HepG2 (cell line): ENCODE data around the gene SCYGR6. TPM values are rescaled to one million over a fixed set of nuclear protein-coding genes. Genes with fewer than 3 reads are reported as not detected.

ENCODE experiments used
- FOXO1 ChIP-seq: sonication (generic); formaldehyde crosslinking; IDR thresholded peaks from 2 replicates; pipeline ENCODE4 v1.4.0; 2020; ENCODE audit warnings: missing genetic modification reagents
- MED13 ChIP-seq: sonication (generic); formaldehyde crosslinking; IDR thresholded peaks from 2 replicates; pipeline ENCODE4 v1.5.0; 2020; ENCODE audit warnings: missing genetic modification reagents
- SATB2 ChIP-seq: sonication (generic); formaldehyde crosslinking; IDR thresholded peaks from 2 replicates; pipeline ENCODE4 v1.5.0; 2020; ENCODE audit warnings: missing genetic modification reagents
- SNRNP70 ChIP-seq: fragments of 200-400 bp; formaldehyde crosslinking; IDR thresholded peaks from 2 replicates; pipeline ENCODE4 v1.6.1; 2017; ENCODE audit warnings: mild to moderate bottlenecking, low read depth, low read length, moderate library complexity
- TBX2 ChIP-seq: sonication (generic); formaldehyde crosslinking; IDR thresholded peaks from 2 replicates; pipeline ENCODE4 v1.5.0; 2020; ENCODE audit warnings: missing genetic modification reagents, mild to moderate bottlenecking, borderline replicate concordance
- ZBTB38 ChIP-seq: sonication (generic); formaldehyde crosslinking; IDR thresholded peaks from 2 replicates; pipeline ENCODE4 v1.5.1; 2020; ENCODE audit warnings: mild to moderate bottlenecking, missing genetic modification reagents
- ZNF230 ChIP-seq: sonication (generic); formaldehyde crosslinking; IDR thresholded peaks from 2 replicates; pipeline ENCODE4 v1.4.0; 2020; ENCODE audit warnings: mild to moderate bottlenecking, missing genetic modification reagents
- ZNF709 ChIP-seq: sonication (generic); formaldehyde crosslinking; IDR thresholded peaks from 2 replicates; pipeline ENCODE4 v1.5.0; 2020; ENCODE audit warnings: mild to moderate bottlenecking, missing genetic modification reagents
- ZNF720 ChIP-seq: sonication (generic); formaldehyde crosslinking; IDR thresholded peaks from 2 replicates; pipeline ENCODE4 v1.4.0; 2020; ENCODE audit warnings: missing genetic modification reagents
- polyA plus RNA-seq, 8 experiments: library from polyadenylated mRNA; depleted of rRNA in 3 of 8; stranded (reverse) in 7 of 8; unstranded in 1 of 8; fragments of >200 nt; fragmentation: Illumina TruSeq in 4 of 8; extraction: Trizol in 4 of 8; gene quantifications; 2 replicates each; pipeline versions ENCODE4 v1.2.1 to v1.2.3, GENCODE V29; 2011 to 2016; ENCODE audit warnings: low read depth in 4 of 8, missing spikeins in 1 of 8, mixed read lengths in 1 of 8; ENCODE audit not compliant: insufficient read depth in 1 of 8
- total RNA-seq, 5 experiments: library from RNA; depleted of rRNA; stranded (reverse); fragments of >200 nt; fragmentation: Illumina TruSeq; extraction: Trizol; gene quantifications; 2 replicates each; pipeline ENCODE4 v1.2.3, GENCODE V29; 2016; ENCODE audit warnings: low read depth in 1 of 5
- TF ChIP-seq, protein P1 (sequence below): IDR thresholded peaks from 2 replicates; pipeline ENCODE4 v1.6.1; 2016; ENCODE audit warnings: low read depth, control low read depth
- TF ChIP-seq, protein P2 (sequence below): sonication (generic); formaldehyde crosslinking; IDR thresholded peaks from 2 replicates; pipeline ENCODE4 v1.5.0; 2020; ENCODE audit warnings: missing genetic modification reagents
- TF ChIP-seq, protein P3 (sequence below): sonication (generic); formaldehyde crosslinking; conservative IDR thresholded peaks from 2 replicates; pipeline ENCODE4 v1.4.0; 2020; ENCODE audit warnings: missing genetic modification reagents
- TF ChIP-seq, protein P4 (sequence below): sonication (generic); formaldehyde crosslinking; IDR thresholded peaks from 2 replicates; pipeline ENCODE4 v1.8.1; 2023; ENCODE audit warnings: mild to moderate bottlenecking, missing genetic modification reagents, borderline replicate concordance
- TF ChIP-seq, protein P5 (sequence below): sonication (generic); formaldehyde crosslinking; IDR thresholded peaks from 2 replicates; pipeline ENCODE4 v1.8.1; 2023; ENCODE audit warnings: mild to moderate bottlenecking, missing genetic modification reagents
- TF ChIP-seq, protein P6 (sequence below): sonication (generic); formaldehyde crosslinking; IDR thresholded peaks from 2 replicates; pipeline ENCODE4 v1.4.0; 2020; ENCODE audit warnings: missing genetic modification reagents
- TF ChIP-seq, protein P7 (sequence below), 2 experiments: sonication (generic) in 1 of 2; formaldehyde crosslinking in 1 of 2; IDR thresholded peaks; 2 replicates each; pipeline versions ENCODE4 v1.4.0 to v1.6.1; 2018 to 2020; ENCODE audit warnings: missing genetic modification reagents in 2 of 2, borderline replicate concordance in 1 of 2, low read depth in 1 of 2, mild to moderate bottlenecking in 1 of 2, missing biosample characterization in 1 of 2
- TF ChIP-seq, protein P8 (sequence below): sonication (generic); formaldehyde crosslinking; conservative IDR thresholded peaks from 2 replicates; pipeline ENCODE4 v1.4.0; 2020; ENCODE audit warnings: missing genetic modification reagents

SCYGR6 gene
- total and polyA plus RNA-seq, 2 of the 13 experiments (the other 11 are each of a cell fraction or from before 2014, with no cell fraction given), result not detected

DNA sequence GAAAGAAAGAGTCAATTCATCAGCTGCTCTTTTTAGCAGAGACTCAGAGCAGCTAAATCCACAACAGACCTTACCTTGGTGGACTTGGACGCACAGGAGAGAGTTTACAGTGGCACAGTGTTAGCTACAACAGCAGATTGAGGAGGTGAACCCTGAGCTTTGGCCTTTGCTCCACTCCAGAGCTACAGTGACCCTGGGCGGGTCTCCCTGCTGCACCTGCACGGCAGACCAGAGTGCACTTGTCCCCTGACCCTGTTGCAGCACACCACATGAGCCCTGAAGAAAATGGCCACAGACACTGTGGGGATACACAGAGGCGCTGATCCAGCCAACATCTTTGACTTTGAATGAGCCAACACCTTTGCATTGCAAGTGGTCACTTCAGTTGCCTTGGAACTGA lies 17.7 kb downstream of the SCYGR6 start (continued):
- TF ChIP-seq, protein P1, sequence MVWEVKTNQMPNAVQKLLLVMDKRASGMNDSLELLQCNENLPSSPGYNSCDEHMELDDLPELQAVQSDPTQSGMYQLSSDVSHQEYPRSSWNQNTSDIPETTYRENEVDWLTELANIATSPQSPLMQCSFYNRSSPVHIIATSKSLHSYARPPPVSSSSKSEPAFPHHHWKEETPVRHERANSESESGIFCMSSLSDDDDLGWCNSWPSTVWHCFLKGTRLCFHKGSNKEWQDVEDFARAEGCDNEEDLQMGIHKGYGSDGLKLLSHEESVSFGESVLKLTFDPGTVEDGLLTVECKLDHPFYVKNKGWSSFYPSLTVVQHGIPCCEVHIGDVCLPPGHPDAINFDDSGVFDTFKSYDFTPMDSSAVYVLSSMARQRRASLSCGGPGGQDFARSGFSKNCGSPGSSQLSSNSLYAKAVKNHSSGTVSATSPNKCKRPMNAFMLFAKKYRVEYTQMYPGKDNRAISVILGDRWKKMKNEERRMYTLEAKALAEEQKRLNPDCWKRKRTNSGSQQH (CRISPR knock-in tag), result peak; percentile 27; the same call in 1 of the 2 replicates
- TF ChIP-seq SATB2, result no peak
- 0 out of 2 replicates have a peak, but pooled peaks have one; percentile 28 for TF ChIP-seq ZNF709 (CRISPR knock-in tag)
- peak; percentile 63; the same call in 1 of the 2 replicates for TF ChIP-seq FOXO1 (CRISPR knock-in tag)
- no peak for TF ChIP-seq SNRNP70
- TF ChIP-seq, protein P2, sequence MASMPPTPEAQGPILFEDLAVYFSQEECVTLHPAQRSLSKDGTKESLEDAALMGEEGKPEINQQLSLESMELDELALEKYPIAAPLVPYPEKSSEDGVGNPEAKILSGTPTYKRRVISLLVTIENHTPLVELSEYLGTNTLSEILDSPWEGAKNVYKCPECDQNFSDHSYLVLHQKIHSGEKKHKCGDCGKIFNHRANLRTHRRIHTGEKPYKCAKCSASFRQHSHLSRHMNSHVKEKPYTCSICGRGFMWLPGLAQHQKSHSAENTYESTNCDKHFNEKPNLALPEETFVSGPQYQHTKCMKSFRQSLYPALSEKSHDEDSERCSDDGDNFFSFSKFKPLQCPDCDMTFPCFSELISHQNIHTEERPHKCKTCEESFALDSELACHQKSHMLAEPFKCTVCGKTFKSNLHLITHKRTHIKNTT (CRISPR knock-in tag), result no peak
- no peak for TF ChIP-seq ZNF720
- TF ChIP-seq ZBTB38 (CRISPR knock-in tag), result peak; percentile 72; the same call in 1 of the 2 replicates
- TF ChIP-seq TBX2 (CRISPR knock-in tag), result peak; percentile 66
- TF ChIP-seq, protein P3, sequence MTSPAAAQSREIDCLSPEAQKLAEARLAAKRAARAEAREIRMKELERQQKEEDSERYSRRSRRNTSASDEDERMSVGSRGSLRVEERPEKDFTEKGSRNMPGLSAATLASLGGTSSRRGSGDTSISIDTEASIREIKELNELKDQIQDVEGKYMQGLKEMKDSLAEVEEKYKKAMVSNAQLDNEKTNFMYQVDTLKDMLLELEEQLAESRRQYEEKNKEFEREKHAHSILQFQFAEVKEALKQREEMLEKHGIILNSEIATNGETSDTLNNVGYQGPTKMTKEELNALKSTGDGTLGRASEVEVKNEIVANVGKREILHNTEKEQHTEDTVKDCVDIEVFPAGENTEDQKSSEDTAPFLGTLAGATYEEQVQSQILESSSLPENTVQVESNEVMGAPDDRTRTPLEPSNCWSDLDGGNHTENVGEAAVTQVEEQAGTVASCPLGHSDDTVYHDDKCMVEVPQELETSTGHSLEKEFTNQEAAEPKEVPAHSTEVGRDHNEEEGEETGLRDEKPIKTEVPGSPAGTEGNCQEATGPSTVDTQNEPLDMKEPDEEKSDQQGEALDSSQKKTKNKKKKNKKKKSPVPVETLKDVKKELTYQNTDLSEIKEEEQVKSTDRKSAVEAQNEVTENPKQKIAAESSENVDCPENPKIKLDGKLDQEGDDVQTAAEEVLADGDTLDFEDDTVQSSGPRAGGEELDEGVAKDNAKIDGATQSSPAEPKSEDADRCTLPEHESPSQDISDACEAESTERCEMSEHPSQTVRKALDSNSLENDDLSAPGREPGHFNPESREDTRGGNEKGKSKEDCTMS, result no peak
- TF ChIP-seq, protein P4, sequence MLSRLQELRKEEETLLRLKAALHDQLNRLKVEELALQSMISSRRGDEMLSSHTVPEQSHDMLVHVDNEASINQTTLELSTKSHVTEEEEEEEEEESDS, result no peak
- TF ChIP-seq, protein P5, sequence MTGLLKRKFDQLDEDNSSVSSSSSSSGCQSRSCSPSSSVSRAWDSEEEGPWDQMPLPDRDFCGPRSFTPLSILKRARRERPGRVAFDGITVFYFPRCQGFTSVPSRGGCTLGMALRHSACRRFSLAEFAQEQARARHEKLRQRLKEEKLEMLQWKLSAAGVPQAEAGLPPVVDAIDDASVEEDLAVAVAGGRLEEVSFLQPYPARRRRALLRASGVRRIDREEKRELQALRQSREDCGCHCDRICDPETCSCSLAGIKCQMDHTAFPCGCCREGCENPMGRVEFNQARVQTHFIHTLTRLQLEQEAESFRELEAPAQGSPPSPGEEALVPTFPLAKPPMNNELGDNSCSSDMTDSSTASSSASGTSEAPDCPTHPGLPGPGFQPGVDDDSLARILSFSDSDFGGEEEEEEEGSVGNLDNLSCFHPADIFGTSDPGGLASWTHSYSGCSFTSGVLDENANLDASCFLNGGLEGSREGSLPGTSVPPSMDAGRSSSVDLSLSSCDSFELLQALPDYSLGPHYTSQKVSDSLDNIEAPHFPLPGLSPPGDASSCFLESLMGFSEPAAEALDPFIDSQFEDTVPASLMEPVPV, result no peak
- TF ChIP-seq, protein P6, sequence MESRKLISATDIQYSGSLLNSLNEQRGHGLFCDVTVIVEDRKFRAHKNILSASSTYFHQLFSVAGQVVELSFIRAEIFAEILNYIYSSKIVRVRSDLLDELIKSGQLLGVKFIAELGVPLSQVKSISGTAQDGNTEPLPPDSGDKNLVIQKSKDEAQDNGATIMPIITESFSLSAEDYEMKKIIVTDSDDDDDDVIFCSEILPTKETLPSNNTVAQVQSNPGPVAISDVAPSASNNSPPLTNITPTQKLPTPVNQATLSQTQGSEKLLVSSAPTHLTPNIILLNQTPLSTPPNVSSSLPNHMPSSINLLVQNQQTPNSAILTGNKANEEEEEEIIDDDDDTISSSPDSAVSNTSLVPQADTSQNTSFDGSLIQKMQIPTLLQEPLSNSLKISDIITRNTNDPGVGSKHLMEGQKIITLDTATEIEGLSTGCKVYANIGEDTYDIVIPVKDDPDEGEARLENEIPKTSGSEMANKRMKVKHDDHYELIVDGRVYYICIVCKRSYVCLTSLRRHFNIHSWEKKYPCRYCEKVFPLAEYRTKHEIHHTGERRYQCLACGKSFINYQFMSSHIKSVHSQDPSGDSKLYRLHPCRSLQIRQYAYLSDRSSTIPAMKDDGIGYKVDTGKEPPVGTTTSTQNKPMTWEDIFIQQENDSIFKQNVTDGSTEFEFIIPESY (CRISPR knock-in tag), result peak; percentile 63; the same call in 1 of the 2 replicates
- peak; percentile 31; the same call in 1 of the 2 replicates for TF ChIP-seq ZNF230 (CRISPR knock-in tag)
- TF ChIP-seq, protein P7, sequence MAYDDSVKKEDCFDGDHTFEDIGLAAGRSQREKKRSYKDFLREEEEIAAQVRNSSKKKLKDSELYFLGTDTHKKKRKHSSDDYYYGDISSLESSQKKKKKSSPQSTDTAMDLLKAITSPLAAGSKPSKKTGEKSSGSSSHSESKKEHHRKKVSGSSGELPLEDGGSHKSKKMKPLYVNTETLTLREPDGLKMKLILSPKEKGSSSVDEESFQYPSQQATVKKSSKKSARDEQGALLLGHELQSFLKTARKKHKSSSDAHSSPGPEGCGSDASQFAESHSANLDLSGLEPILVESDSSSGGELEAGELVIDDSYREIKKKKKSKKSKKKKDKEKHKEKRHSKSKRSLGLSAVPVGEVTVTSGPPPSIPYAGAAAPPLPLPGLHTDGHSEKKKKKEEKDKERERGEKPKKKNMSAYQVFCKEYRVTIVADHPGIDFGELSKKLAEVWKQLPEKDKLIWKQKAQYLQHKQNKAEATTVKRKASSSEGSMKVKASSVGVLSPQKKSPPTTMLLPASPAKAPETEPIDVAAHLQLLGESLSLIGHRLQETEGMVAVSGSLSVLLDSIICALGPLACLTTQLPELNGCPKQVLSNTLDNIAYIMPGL (CRISPR knock-in tag; IDR thresholded peaks at IDR 0.05; ENCODE audit: borderline replicate concordance in 1 of 2, low read depth in 1 of 2), result peak in 1 of 2 experiments; percentile 35; a peak in 1 of 4 replicates
- TF ChIP-seq, protein P8, sequence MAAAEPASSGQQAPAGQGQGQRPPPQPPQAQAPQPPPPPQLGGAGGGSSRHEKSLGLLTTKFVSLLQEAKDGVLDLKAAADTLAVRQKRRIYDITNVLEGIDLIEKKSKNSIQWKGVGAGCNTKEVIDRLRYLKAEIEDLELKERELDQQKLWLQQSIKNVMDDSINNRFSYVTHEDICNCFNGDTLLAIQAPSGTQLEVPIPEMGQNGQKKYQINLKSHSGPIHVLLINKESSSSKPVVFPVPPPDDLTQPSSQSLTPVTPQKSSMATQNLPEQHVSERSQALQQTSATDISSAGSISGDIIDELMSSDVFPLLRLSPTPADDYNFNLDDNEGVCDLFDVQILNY, result no peak
- no peak for TF ChIP-seq MED13 (CRISPR knock-in tag)
